A673 (cell line): ENCODE data around the gene CDC23. TPM values are rescaled to one million over a fixed set of nuclear protein-coding genes. Genes with fewer than 3 reads are reported as not detected.
A peak's percentile ranks its signal among the peaks of the same experiment; 100 is the strongest.

ENCODE experiments used
- BruUV-seq: library from RNA; stranded (reverse); fragments of 400-500 nt; replicated peaks from 2 replicates; lab custom pipeline; 2021; lab: Mats Ljungman, UMichigan
- CTCF ChIA-PET: fragments of 300-600 bp; sonication (Branson Sonifier 250); formaldehyde crosslinking; loops from one replicate; lab custom pipeline; 2022; ENCODE audit warnings: antibody characterized with exemption; lab: Charles Lee
- POLR2A ChIA-PET: fragments of 300-600 bp; sonication (Branson Sonifier 250); formaldehyde crosslinking; loops from one replicate; lab custom pipeline; 2022; ENCODE audit warnings: antibody characterized with exemption; ENCODE audit not compliant: low non-redundant PET; lab: Charles Lee
- DNase-seq: peaks from one replicate; pipeline ENCODE4 v3.0.0-alpha.2; 2015; ENCODE audit warnings: low spot score
- H3K27ac ChIP-seq: fragments of 200-600 bp; sonication (generic); 2 replicates; pipeline ENCODE4 v1.5.1; 2016; ENCODE audit warnings: mixed run types, low read depth, mild to moderate bottlenecking, mixed read lengths, antibody characterized with exemption, low read length; ENCODE audit not compliant: poor library complexity, severe bottlenecking
- H3K27me3 ChIP-seq: fragments of 200-600 bp; sonication (generic); replicated peaks from 2 replicates; pipeline ENCODE4 v1.6.1; 2017; ENCODE audit warnings: mixed run types, low read depth, mild to moderate bottlenecking, mixed read lengths, antibody characterized with exemption, low read length; ENCODE audit not compliant: insufficient read depth, poor library complexity
- H3K36me3 ChIP-seq: fragments of 200-600 bp; sonication (generic); 2 replicates; pipeline ENCODE4 v1.6.1; 2016; ENCODE audit warnings: mixed run types, mild to moderate bottlenecking, mixed read lengths, antibody characterized with exemption, low read length; ENCODE audit not compliant: insufficient read depth, poor library complexity, severe bottlenecking
- H3K4me1 ChIP-seq: fragments of 200-600 bp; sonication (generic); 2 replicates; pipeline ENCODE4 v1.6.1; 2017; ENCODE audit warnings: mixed run types, mild to moderate bottlenecking, mixed read lengths, antibody characterized with exemption, low read length; ENCODE audit not compliant: insufficient read depth, poor library complexity, severe bottlenecking
- H3K4me3 ChIP-seq: fragments of 200-600 bp; sonication (generic); 2 replicates; pipeline ENCODE4 v1.5.1; 2016; ENCODE audit warnings: low read depth, mixed run types, mild to moderate bottlenecking, mixed read lengths, low read length; ENCODE audit not compliant: poor library complexity, severe bottlenecking
- H3K9me3 ChIP-seq: fragments of 200-600 bp; sonication (generic); 2 replicates; pipeline ENCODE4 v1.6.1; 2016; ENCODE audit warnings: mixed run types, low read depth, mild to moderate bottlenecking, mixed read lengths, antibody characterized with exemption, low read length; ENCODE audit not compliant: poor library complexity, severe bottlenecking
- EZH2 ChIP-seq: fragments of 200-600 bp; sonication (generic); IDR thresholded peaks from 2 replicates; pipeline ENCODE4 v1.6.1; 2017; ENCODE audit warnings: borderline replicate concordance, low read depth, mild to moderate bottlenecking, mixed read lengths, antibody characterized with exemption, low read length; ENCODE audit not compliant: poor library complexity, severe bottlenecking
- intact Hi-C: fragments of 100-400 bp; cut with micrococcal nuclease; formaldehyde crosslinking; loops from one replicate; pipeline ENCODE4 v1.10.0; 2022; ENCODE audit not compliant: unreplicated experiment
- total RNA-seq: library from RNA; stranded (reverse); gene quantifications from 2 replicates; pipeline ENCODE4 v1.2.3, GENCODE V29; 2021
- TF ChIP-seq, protein P1 (sequence below): fragments of 300-800, 200-600 bp; sonication (generic); conservative IDR thresholded peaks from 2 replicates; pipeline ENCODE4 v1.5.1; 2017; ENCODE audit warnings: low read depth, mild to moderate bottlenecking, antibody characterized with exemption, low read length, moderate library complexity, mixed read lengths

CDC23 gene
- total RNA-seq, 1 experiment from 2014 or later: 54.0 TPM

DNA sequence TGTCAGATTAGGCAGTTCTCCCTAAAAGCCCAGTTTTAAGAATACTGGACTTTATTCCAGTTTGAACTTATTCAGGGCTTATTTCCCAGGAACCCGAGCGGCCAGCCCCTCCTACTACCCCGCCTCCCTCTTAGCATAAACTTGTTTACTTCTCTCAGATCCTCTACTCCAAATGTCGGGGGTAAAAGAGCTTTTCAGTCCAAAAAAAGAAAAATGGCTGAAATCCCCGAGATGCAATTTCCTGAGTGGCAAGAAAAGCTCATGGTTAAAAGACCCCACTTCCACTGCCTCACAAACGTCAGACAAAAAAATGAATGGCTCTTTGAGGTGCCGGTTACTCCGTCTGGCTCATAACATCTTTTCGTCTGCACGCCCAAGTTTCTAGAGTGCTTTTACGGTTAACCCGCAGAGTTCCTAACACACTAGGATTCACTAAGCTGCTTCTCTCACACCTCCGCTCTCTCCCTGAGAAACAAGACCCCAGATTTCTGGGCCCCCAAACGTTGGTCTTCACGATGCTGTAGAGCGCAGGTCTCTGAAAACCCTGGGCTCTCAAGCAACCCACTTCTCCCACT lies 35.1 kb downstream of the CDC23 start:
- Histone ChIP-seq H3K27me3 (no peaks in the 10 kb centered on the region), H3K4me3 (peak overlapping the region; percentile 71), H3K4me1 (peaks cover 7% of the 10 kb centered on the region), H3K9me3 (no peaks in the 10 kb centered on the region), H3K27ac (peak overlapping the region; percentile 92), H3K36me3 (peaks cover 61% of the 10 kb centered on the region)
- intact Hi-C loops: loop anchor here (2.0 kb wide), 1 partner anchor 35 kb away; the partner anchor contains the start of gene CDC23
- TF ChIP-seq, protein P1, sequence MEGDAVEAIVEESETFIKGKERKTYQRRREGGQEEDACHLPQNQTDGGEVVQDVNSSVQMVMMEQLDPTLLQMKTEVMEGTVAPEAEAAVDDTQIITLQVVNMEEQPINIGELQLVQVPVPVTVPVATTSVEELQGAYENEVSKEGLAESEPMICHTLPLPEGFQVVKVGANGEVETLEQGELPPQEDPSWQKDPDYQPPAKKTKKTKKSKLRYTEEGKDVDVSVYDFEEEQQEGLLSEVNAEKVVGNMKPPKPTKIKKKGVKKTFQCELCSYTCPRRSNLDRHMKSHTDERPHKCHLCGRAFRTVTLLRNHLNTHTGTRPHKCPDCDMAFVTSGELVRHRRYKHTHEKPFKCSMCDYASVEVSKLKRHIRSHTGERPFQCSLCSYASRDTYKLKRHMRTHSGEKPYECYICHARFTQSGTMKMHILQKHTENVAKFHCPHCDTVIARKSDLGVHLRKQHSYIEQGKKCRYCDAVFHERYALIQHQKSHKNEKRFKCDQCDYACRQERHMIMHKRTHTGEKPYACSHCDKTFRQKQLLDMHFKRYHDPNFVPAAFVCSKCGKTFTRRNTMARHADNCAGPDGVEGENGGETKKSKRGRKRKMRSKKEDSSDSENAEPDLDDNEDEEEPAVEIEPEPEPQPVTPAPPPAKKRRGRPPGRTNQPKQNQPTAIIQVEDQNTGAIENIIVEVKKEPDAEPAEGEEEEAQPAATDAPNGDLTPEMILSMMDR: no peak
- no peak for TF ChIP-seq EZH2
- ChIA-PET POLR2A (interaction anchor here (0.8 kb wide), 1 partner anchor 148 kb away, joined by 4 read pairs; no protein-coding TSS in a partner anchor), CTCF (no interaction called here)
- TSS peak; percentile 73 for BruUV-seq
- peak; percentile 40 for DNase-seq

DNA sequence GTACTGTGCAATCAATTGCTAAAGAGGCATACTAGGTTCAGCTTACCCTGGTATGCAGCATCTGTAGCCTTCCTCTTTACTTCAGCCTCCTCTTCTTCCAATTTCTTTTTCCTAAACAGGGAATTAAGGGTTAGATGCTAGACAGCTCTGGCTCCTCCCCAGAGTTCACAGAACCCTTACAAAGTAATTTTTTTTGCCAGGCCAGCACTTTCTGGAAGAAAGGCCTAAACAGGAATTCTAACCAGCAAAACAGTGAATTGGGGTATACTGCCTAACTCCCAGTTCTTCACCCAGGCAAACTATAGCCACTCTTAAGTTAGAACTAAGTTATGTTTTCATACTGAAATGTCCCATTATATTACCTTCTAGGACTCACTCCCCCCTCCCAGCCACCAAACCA lies 42.8 kb downstream of the CDC23 start:
- no peak for DNase-seq
- no TSS peak for BruUV-seq
- intact Hi-C loops: no loop called here
- Histone ChIP-seq H3K36me3 (peaks cover 97% of the 10 kb centered on the region), H3K27ac (no peak overlapping the region), H3K4me3 (no peak overlapping the region), H3K27me3 (no peaks in the 10 kb centered on the region), H3K4me1 (no peaks in the 10 kb centered on the region), H3K9me3 (no peaks in the 10 kb centered on the region)
- ChIA-PET CTCF (no interaction called here), POLR2A (no interaction called here)
- no peak for TF ChIP-seq EZH2
- TF ChIP-seq, protein P1: no peak

DNA sequence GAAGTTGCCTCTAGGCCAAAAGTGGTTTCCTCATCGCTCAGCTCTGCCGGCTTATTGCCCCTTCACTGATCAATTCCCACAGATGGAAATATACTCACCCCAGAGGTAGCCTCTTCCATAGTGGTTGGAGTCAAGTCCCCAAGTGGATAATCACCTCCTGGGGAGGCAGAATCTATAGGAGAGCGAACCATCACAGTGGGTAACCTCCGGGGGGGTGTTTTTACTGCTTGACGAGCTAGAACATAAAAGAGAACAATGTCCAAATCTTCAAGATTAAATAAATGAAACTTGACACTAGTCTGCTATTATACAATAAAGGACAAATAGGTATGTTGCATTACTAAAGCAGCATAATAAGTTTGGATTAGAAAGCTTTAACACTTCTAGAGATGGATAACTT lies 44.0 kb downstream of the CDC23 start:
- H3K27ac ChIP-seq: no peak overlapping the region
- H3K4me3 ChIP-seq: no peak overlapping the region
- H3K9me3 ChIP-seq: no peaks in the 10 kb centered on the region
- no peak for TF ChIP-seq EZH2
- TF ChIP-seq, protein P1: no peak
- peaks cover 98% of the 10 kb centered on the region for H3K36me3 ChIP-seq
- intact Hi-C loops: no loop called here
- no peaks in the 10 kb centered on the region for H3K4me1 ChIP-seq
- ChIA-PET CTCF (no interaction called here), POLR2A (no interaction called here)
- BruUV-seq: no TSS peak
- DNase-seq: no peak
- no peaks in the 10 kb centered on the region for H3K27me3 ChIP-seq
